DMS79 treated with DMSO at 0.1 percent for 48 hours (cell line): ENCODE measurements around the gene MTHFSD.

Experiments used
- DNase-seq: peaks from one replicate; lab custom pipeline; 2025; lab: John Stamatoyannopoulos, UW

MTHFSD gene

DNA sequence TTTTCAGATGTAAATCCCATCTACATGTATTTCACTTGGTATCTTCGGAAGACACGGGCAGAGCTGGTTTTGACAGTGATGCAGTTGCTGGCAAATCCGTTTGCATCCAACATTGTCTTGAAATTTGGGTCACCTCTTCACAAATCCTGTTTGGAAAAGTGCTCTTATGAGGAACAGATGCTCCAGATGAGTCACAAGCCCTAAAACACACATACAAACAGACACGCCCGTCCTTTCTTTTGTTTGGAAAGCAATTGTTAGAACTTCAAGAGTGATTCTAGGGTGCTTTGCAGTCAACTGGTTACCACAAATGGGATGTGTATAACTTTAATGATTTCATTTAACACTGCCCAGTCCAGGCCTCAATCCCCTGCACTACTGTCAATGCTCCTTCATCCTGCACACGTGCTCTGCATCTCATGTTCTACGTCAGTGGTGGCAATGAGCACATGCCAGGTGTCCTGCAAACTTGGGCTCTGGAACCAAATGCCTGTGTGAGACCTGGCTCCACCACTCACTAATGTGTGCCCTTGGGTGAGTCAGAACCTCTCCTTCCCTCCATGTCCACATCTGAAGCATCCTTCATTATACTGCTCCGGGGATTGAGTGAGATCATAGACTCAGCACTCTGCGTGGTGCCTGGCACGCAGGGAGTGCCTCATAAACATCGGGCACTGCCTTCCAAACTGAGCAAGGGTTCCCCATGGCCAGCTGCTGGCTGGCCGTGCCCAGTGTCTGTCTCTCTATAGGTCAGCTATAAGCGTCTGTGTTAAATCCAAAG is 64.0 kb downstream of the MTHFSD start:
- DNase-seq = peak; percentile 51

DNA sequence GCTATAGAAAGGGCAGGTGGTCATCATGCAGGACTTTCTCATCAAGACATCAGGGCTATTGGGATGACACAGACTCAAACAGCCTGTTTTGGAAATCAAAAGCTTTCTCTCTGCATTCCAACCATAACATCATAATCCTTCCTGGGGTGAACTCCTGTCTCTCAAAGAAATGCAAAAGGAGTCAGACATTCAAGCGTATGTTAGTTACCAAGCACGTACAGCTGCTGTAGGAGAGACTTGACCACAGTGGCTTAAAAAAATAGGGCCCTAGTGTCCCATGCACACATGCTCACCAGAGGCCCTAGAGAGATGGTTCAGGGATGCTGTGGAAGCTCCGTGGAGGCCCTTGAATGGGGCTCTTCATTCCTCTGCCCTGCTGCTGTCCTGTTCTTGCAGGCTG is 69.3 kb downstream of the MTHFSD start:
- no peak for DNase-seq

DNA sequence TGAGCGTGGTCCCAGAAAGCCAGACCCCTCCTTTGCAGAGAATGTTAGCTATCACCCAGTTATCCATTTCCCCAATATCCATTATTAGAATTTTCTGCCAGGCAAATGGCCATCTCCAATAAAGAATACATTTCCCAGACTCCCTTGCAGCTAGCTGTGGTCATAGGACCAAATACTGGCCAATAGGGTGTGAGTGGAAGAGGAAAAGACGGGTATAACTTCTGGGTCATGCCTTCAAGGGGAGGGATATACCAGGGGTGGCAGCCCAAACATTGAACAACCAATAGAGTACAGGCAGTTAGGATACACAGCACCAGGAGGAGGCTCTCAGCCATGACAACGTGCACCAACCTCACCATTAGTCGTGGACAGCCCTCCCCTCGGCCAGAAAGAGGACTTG is 70.8 kb downstream of the MTHFSD start:
- no peak for DNase-seq

DNA sequence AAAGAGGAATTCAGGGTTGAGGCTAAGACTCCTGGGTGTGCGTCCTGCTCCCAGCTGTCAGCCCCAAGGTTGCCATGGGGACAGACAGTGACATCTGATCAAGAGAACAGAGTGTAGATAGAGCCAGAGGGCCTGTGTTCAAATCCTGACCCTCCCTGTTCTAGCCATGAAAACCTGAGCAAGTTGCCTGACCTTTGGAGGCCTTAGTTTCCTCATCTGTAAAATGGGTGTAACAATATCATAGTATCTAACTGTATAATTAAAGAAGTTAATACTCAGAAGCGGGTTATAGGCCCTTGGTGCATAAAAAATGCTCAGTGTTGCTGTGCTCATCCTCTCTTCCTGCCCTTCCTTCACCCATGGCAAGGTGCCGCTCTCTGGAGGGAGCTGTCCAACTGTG is 73.4 kb downstream of the MTHFSD start:
- no peak for DNase-seq

DNA sequence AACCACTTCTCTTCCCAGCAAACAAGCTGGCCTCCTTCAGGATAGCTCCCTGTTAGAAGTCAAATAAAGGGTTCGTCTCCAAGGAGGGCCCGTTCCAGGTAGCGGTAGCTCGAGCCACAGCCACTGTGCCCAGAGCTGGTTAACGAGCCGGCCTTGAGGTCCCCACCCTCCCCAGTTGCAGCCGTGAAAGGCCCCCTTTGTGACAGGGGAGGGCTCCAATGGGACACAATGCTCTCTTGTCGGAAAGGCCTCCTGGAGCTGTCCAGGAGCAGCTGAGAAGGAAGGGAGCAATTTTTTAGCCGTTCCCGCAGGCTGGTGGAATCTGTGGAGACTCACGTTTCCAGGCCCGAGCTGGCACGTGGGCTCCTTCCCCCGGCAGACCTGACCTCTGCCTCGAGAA is 74.6 kb downstream of the MTHFSD start:
- no peak for DNase-seq
